GM12878 (cell line): Measurements from ENCODE around the gene TTC33. TPM values are rescaled to one million over a fixed set of nuclear protein-coding genes. Genes with fewer than 3 reads are reported as not detected.

Experiments used
- ATAC-seq: fragments of 200-7000 bp; cut with Tn5 transposase; 3 replicates; pipeline ENCODE4 v1.9.1; 2020; ENCODE audit warnings: mild to moderate bottlenecking, moderate library complexity
- BruUV-seq: library from RNA; stranded (reverse); fragments of 400-500 nt; replicated peaks from 2 replicates; lab custom pipeline; 2021; lab: Mats Ljungman, UMichigan
- CTCF ChIA-PET: fragments of 300-600 bp; sonication (Branson Sonifier 250); formaldehyde crosslinking; extraction: SDS; loops from one replicate; lab custom pipeline; 2021; ENCODE audit warnings: inconsistent platforms; lab: Yijun Ruan, JAX
- POLR2A ChIA-PET: fragments of 350-600 bp; formaldehyde crosslinking; extraction: SDS; loops from one replicate; lab custom pipeline; 2021; ENCODE audit warnings: inconsistent platforms; lab: Charles Lee
- RAD21 ChIA-PET: fragments of 300-600 bp; sonication (Branson Sonifier 250); formaldehyde crosslinking; loops from one replicate; lab custom pipeline; 2023; ENCODE audit warnings: antibody characterized with exemption; ENCODE audit not compliant: unreplicated experiment; lab: Charles Lee
- SMC1A ChIA-PET: fragments of 300-600 bp; sonication (Branson Sonifier 250); formaldehyde crosslinking; loops from one replicate; lab custom pipeline; 2023; ENCODE audit not compliant: unreplicated experiment, uncharacterized antibody; lab: Charles Lee
- DNase-seq: peaks from one replicate; pipeline ENCODE4 v3.0.0-alpha.2; 2011; ENCODE audit warnings: low read depth, low spot score
- FAIRE-seq: peaks from 3 replicates; lab custom pipeline; 2011; peaks lifted over from hg19 to GRCh38; lab: Jason Lieb, UNC
- H2AFZ ChIP-seq: 2 replicates; pipeline ENCODE4 v1.6.0; 2011; ENCODE audit warnings: low read depth, low read length, control low read depth; ENCODE audit not compliant: control insufficient read depth
- H3K27ac ChIP-seq: 2 replicates; pipeline ENCODE4 v1.5.1; 2011; ENCODE audit warnings: control low read depth; ENCODE audit not compliant: control insufficient read depth, insufficient read depth
- H3K27me3 ChIP-seq, 2 experiments: replicated peaks in 1 of 2; 2 replicates each; pipeline versions ENCODE4 v1.6.0 to v1.6.1; 2011; ENCODE audit warnings: low read length in 1 of 2; ENCODE audit not compliant: control insufficient read depth in 2 of 2, insufficient read depth in 2 of 2
- H3K36me3 ChIP-seq, 2 experiments: 2 replicates each; pipeline ENCODE4 v1.5.1; 2011; ENCODE audit warnings: low read length in 1 of 2; ENCODE audit not compliant: control insufficient read depth in 2 of 2, insufficient read depth in 2 of 2
- H3K4me1 ChIP-seq: 2 replicates; pipeline ENCODE4 v1.6.1; 2011; ENCODE audit warnings: mild to moderate bottlenecking, low read length, moderate library complexity, mixed read lengths; ENCODE audit not compliant: control insufficient read depth, insufficient read depth
- H3K4me2 ChIP-seq: 2 replicates; pipeline ENCODE4 v1.6.0; 2011; ENCODE audit warnings: control low read depth; ENCODE audit not compliant: control insufficient read depth, insufficient read depth
- H3K4me3 ChIP-seq: fragments of 200-600 bp; sonication (generic); 2 replicates; pipeline ENCODE4 v1.5.1; 2016
- H3K79me2 ChIP-seq: 2 replicates; pipeline ENCODE4 v1.6.0; 2011; ENCODE audit warnings: low read length; ENCODE audit not compliant: control insufficient read depth, insufficient read depth
- H3K9ac ChIP-seq: 2 replicates; pipeline ENCODE4 v1.8.0; 2011; ENCODE audit warnings: low read length, control low read depth, mixed read lengths; ENCODE audit not compliant: control insufficient read depth, insufficient read depth
- H3K9me3 ChIP-seq: replicated peaks from 3 replicates; pipeline ENCODE4 v1.5.1; 2011; ENCODE audit warnings: mild to moderate bottlenecking, low read length; ENCODE audit not compliant: control insufficient read depth, insufficient read depth
- H4K20me1 ChIP-seq: 2 replicates; pipeline ENCODE4 v1.6.0; 2011; ENCODE audit not compliant: control insufficient read depth, insufficient read depth
- CEBPZ ChIP-seq: fragments of 150-350 bp; IDR thresholded peaks from 2 replicates; pipeline ENCODE4 v1.6.1; 2016; ENCODE audit warnings: low read depth, low read length
- CREM ChIP-seq: IDR thresholded peaks from 2 replicates; pipeline ENCODE4 v1.6.1; 2014; ENCODE audit warnings: antibody characterized with exemption, low read depth
- DPF2 ChIP-seq: fragments of 450-650 bp; IDR thresholded peaks from 2 replicates; pipeline ENCODE4 v1.6.1; 2017; ENCODE audit warnings: mild to moderate bottlenecking
- EZH2 ChIP-seq: IDR thresholded peaks from 2 replicates; pipeline ENCODE4 v1.6.1; 2012; ENCODE audit warnings: low read depth, mild to moderate bottlenecking, control low read depth, inconsistent platforms, low read length, borderline replicate concordance; ENCODE audit not compliant: control insufficient read depth
- FOXM1 ChIP-seq: IDR thresholded peaks from 2 replicates; pipeline ENCODE4 v1.6.1; 2012; ENCODE audit warnings: low read depth, mild to moderate bottlenecking, inconsistent platforms, low read length, moderate library complexity
- GATAD2B ChIP-seq: fragments of 450-650 bp; conservative IDR thresholded peaks from 2 replicates; pipeline ENCODE4 v1.6.1; 2017; ENCODE audit warnings: low read depth, mild to moderate bottlenecking, moderate library complexity
- HDAC2 ChIP-seq: fragments of 200-600 bp; sonication (generic); IDR thresholded peaks from 2 replicates; pipeline ENCODE4 v1.6.1; 2017
- HDAC6 ChIP-seq: fragments of 200-600 bp; sonication (generic); IDR thresholded peaks from one replicate; pipeline ENCODE4 v1.8.0; 2017; ENCODE audit warnings: antibody characterized with exemption; ENCODE audit not compliant: unreplicated experiment
- MEF2A ChIP-seq: IDR thresholded peaks from 2 replicates; pipeline ENCODE4 v1.6.1; 2011; ENCODE audit warnings: low read depth, mild to moderate bottlenecking, low read length, moderate library complexity; ENCODE audit not compliant: insufficient read depth
- MEF2B ChIP-seq: fragments of 450-650 bp; IDR thresholded peaks from 2 replicates; pipeline ENCODE4 v1.6.1; 2018; ENCODE audit warnings: mild to moderate bottlenecking, moderate library complexity; ENCODE audit not compliant: partially characterized antibody, poor library complexity, severe bottlenecking
- NFXL1 ChIP-seq: fragments of 450-650 bp; IDR thresholded peaks from 2 replicates; pipeline ENCODE4 v1.6.1; 2017; ENCODE audit warnings: antibody characterized with exemption, mild to moderate bottlenecking, borderline replicate concordance
- NFYA ChIP-seq: IDR thresholded peaks from 2 replicates; pipeline ENCODE4 v1.6.1; 2011; ENCODE audit warnings: low read depth, mild to moderate bottlenecking, low read length, improper control_type of control experiment, borderline replicate concordance
- PAX5 ChIP-seq: IDR thresholded peaks from 2 replicates; pipeline ENCODE4 v1.6.1; 2011; ENCODE audit warnings: low read depth, low read length, borderline replicate concordance
- STAT1 ChIP-seq: fragments of 450-650 bp; conservative IDR thresholded peaks from 2 replicates; pipeline ENCODE4 v1.6.1; 2014; ENCODE audit warnings: antibody characterized with exemption, mild to moderate bottlenecking
- TCF12 ChIP-seq: IDR thresholded peaks from 2 replicates; pipeline ENCODE4 v1.6.1; 2011; ENCODE audit warnings: low read depth, mild to moderate bottlenecking, low read length
- TCF7 ChIP-seq: IDR thresholded peaks from 2 replicates; pipeline ENCODE4 v1.6.1; 2014; ENCODE audit warnings: antibody characterized with exemption, borderline replicate concordance
- ZNF592 ChIP-seq: fragments of 450-650 bp; IDR thresholded peaks from 2 replicates; pipeline ENCODE4 v1.6.1; 2017; ENCODE audit warnings: mild to moderate bottlenecking, moderate library complexity
- WGBS: methylation state at CpG from one replicate; pipeline ENCODE4 v1.1.6; 2016; ENCODE audit warnings: low lambda C conversion rate; ENCODE audit not compliant: insufficient replicate concordance, insufficient coverage; ENCODE audit errors: missing lambda C conversion rate; 5-methylcytosine and 5-hydroxymethylcytosine counted together
- in situ Hi-C: fragments of 300-500 bp; cut with MboI; formaldehyde crosslinking; loops from 9 replicates; pipeline ENCODE4 v1.14.3; 2018; ENCODE audit warnings: mixed read lengths
- intact Hi-C: fragments of 100-400 bp; cut with micrococcal nuclease; formaldehyde crosslinking; loops from one replicate; pipeline ENCODE4 v1.14.2; 2022; ENCODE audit not compliant: unreplicated experiment
- polyA plus RNA-seq, 11 experiments: library from polyadenylated mRNA; depleted of rRNA in 4 of 11; unstranded in 6 of 11; stranded (reverse) in 5 of 11; fragments of >200 nt; fragmentation: Nextera tagmentation in 4 of 11; fragmentation: Illumina TruSeq in 1 of 11; extraction: Ambion mirVana in 4 of 11; extraction: Trizol in 1 of 11; gene quantifications; 1 replicate in 1 of 11; 2 replicates in 10 of 11; pipeline versions ENCODE4 v1.2.1 to v1.2.3, GENCODE V29; 2011 to 2016; ENCODE audit warnings: inconsistent platforms in 2 of 11, missing spikeins in 2 of 11, low read depth in 1 of 11
- total RNA-seq, 4 experiments: library from RNA; depleted of rRNA in 3 of 4; stranded (reverse); fragments of >200 nt in 3 of 4; fragmentation: Illumina TruSeq in 1 of 4; extraction: Trizol in 1 of 4; gene quantifications; 2 replicates each; pipeline versions ENCODE4 v1.2.1 to v1.2.3, GENCODE V29; 2013 to 2021

TTC33 gene
- total and polyA plus RNA-seq, 10 of the 15 experiments (the other 5 are each of a cell fraction or from before 2014, with no cell fraction given) = 7.9 to 22.3 (median 14.6) TPM

GRCh38 chr5:40507095-40507494 lies 248.7 kb downstream of the TTC33 start:
- DNase-seq = no peak
- ChIA-PET SMC1A (no interaction called here), RAD21 (no interaction called here), POLR2A (no interaction called here), CTCF (no interaction called here)
- no peak overlapping the region for H3K27ac ChIP-seq
- H3K4me1 ChIP-seq = no peaks in the 10 kb centered on the region
- no peak for FAIRE-seq
- H3K79me2 ChIP-seq = no peaks in the 10 kb centered on the region
- 50% methylated on average over 2 of the region's 2 CpGs for WGBS
- H3K9me3 ChIP-seq = no peaks in the 10 kb centered on the region
- in situ Hi-C loops = no loop called here
- ATAC-seq = no peak
- no peak overlapping the region for H3K4me2 ChIP-seq
- no peaks in the 10 kb centered on the region for H3K36me3 ChIP-seq
- intact Hi-C loops = no loop called here
- H2AFZ ChIP-seq = no peak overlapping the region
- BruUV-seq = no TSS peak
- H3K4me3 ChIP-seq = no peak overlapping the region
- no peaks in the 10 kb centered on the region for H4K20me1 ChIP-seq
- H3K9ac ChIP-seq = no peak overlapping the region
- TF ChIP-seq TCF12 (no peak), GATAD2B (no peak), DPF2 (no peak), CREM (no peak), TCF7 (no peak), PAX5 (no peak), NFXL1 (no peak), NFYA (no peak), ZNF592 (no peak), FOXM1 (no peak), CEBPZ (no peak), STAT1 (no peak), MEF2B (no peak), HDAC2 (no peak), EZH2 (no peak), HDAC6 (no peak), MEF2A (no peak)
- no peaks in the 10 kb centered on the region for H3K27me3 ChIP-seq
